Tibial nerve (tissue), 4 donors: ENCODE measurements around the gene ZNF502. TPM values are rescaled to one million over a fixed set of nuclear protein-coding genes. Genes with fewer than 3 reads are reported as not detected.

ENCODE experiments used
- DNase-seq, 2 donors: peaks; one replicate each; pipeline ENCODE4 v3.0.0-alpha.2; 2019; ENCODE audit warnings: low spot score in 2 of 2
- H3K27ac ChIP-seq, 4 donors: fragments of 200-600 bp; sonication (generic) in 3 of 4; one replicate each; pipeline ENCODE4 v1.5.1; 2017 to 2019; ENCODE audit warnings: mild to moderate bottlenecking in 1 of 4
- H3K27me3 ChIP-seq, 2 donors: fragments of 200-600 bp; sonication (generic) in 1 of 2; one replicate each; pipeline versions ENCODE4 v1.5.1 to v1.6.0; 2017 to 2019
- H3K36me3 ChIP-seq, 3 donors: fragments of 200-600 bp; sonication (generic); one replicate each; pipeline ENCODE4 v1.5.1; 2018 to 2019
- H3K4me1 ChIP-seq, 4 donors: fragments of 200-600 bp; sonication (generic) in 3 of 4; one replicate each; pipeline ENCODE4 v1.5.1; 2017 to 2019
- H3K4me3 ChIP-seq, 4 donors: fragments of 200-600 bp; sonication (generic) in 3 of 4; one replicate each; pipeline ENCODE4 v1.5.1; 2017 to 2019; ENCODE audit warnings: mild to moderate bottlenecking in 1 of 4, moderate library complexity in 1 of 4
- H3K9me3 ChIP-seq, 4 donors: fragments of 200-600 bp; sonication (generic) in 3 of 4; one replicate each; pipeline ENCODE4 v1.5.1; 2017 to 2019
- CTCF ChIP-seq, 5 experiments: fragments of 200-600 bp in 3 of 5; fragments of 450-650 bp in 2 of 5; sonication (generic) in 3 of 5; IDR thresholded peaks; one replicate each; pipeline ENCODE4 v1.5.1; 2016 to 2019; ENCODE audit warnings: antibody characterized with exemption in 5 of 5, mild to moderate bottlenecking in 3 of 5, moderate library complexity in 2 of 5
- EP300 ChIP-seq, 2 donors: sonication (generic); formaldehyde crosslinking; IDR thresholded peaks; one replicate each; pipeline ENCODE4 v1.6.1; 2017; ENCODE audit warnings: antibody characterized with exemption in 2 of 2, mild to moderate bottlenecking in 1 of 2
- POLR2A ChIP-seq, 2 donors: fragments of 450-650 bp; IDR thresholded peaks; one replicate each; pipeline ENCODE4 v1.6.1; 2017; ENCODE audit warnings: antibody characterized with exemption in 2 of 2, mild to moderate bottlenecking in 2 of 2, moderate library complexity in 2 of 2
- WGBS, 2 donors: methylation state at CpG; one replicate each; pipeline ENCODE4 v1.1.5; 2018; 5-methylcytosine and 5-hydroxymethylcytosine counted together
- total RNA-seq, 4 donors: library from RNA; depleted of rRNA; stranded (reverse); fragments of >200 nt; gene quantifications; one replicate each; pipeline ENCODE4 v1.1.0, GENCODE V29; 2016

Gene ZNF502
- total RNA-seq, 4 donors from 2014 or later, result 3.7 to 8.1 (median 6.1) TPM

GRCh38 chr3:44674211-44674610, 38.2 kb upstream of the ZNF502 start:
- H3K9me3 ChIP-seq, result peaks cover 0 to 77% (median 2%) of the 10 kb centered on the region in 4 donors
- WGBS, 2 donors, result 63 to 66% methylated on average over 2 of the region's 2 CpGs
- TF ChIP-seq POLR2A (IDR thresholded peaks at IDR 0.05) (no peak), EP300 (IDR thresholded peaks at IDR 0.05) (no peak), CTCF (IDR thresholded peaks at IDR 0.05) (no peak)
- DNase-seq, result no peak
- no peaks in the 10 kb centered on the region for H3K4me1 ChIP-seq
- peaks cover 0 to 18% (median 0%) of the 10 kb centered on the region in 3 donors for H3K36me3 ChIP-seq
- H3K4me3 ChIP-seq, result no peak overlapping the region
- no peak overlapping the region for H3K27ac ChIP-seq
- no peaks in the 10 kb centered on the region for H3K27me3 ChIP-seq

- 95 to 98% methylated on average over 5 of the region's 5 CpGs for WGBS, 2 donors
- H3K4me3 ChIP-seq, result no peak overlapping the region
- H3K27me3 ChIP-seq, result no peaks in the 10 kb centered on the region
- peaks cover 0 to 83% (median 8%) of the 10 kb centered on the region in 4 donors for H3K9me3 ChIP-seq
- no peak overlapping the region for H3K27ac ChIP-seq
- peaks cover 0 to 39% (median 0%) of the 10 kb centered on the region in 3 donors for H3K36me3 ChIP-seq
- no peaks in the 10 kb centered on the region for H3K4me1 ChIP-seq
- TF ChIP-seq POLR2A (IDR thresholded peaks at IDR 0.05), result no peak
- no peak for TF ChIP-seq CTCF (IDR thresholded peaks at IDR 0.05)
- no peak for TF ChIP-seq EP300 (IDR thresholded peaks at IDR 0.05)
- DNase-seq, result no peak
Measured at GRCh38 chr3:44678480-44679116, 33.9 kb upstream of the ZNF502 start.

GRCh38 chr3:44680921-44681455, 31.5 kb upstream of the ZNF502 start:
- no peak for TF ChIP-seq POLR2A (IDR thresholded peaks at IDR 0.05)
- Histone ChIP-seq H3K27me3 (no peaks in the 10 kb centered on the region), H3K9me3 (peaks cover 0 to 75% (median 8%) of the 10 kb centered on the region in 4 donors), H3K27ac (no peak overlapping the region), H3K36me3 (peaks cover 0 to 50% (median 0%) of the 10 kb centered on the region in 3 donors), H3K4me3 (no peak overlapping the region), H3K4me1 (peaks cover 0 to 14% (median 0%) of the 10 kb centered on the region in 4 donors)
- DNase-seq, result no peak
- 95 to 98% methylated on average over 4 of the region's 4 CpGs for WGBS, 2 donors

- 96 to 97% methylated on average over 2 of the region's 2 CpGs for WGBS, 2 donors
- no peak for DNase-seq
- Histone ChIP-seq H3K4me3 (no peak overlapping the region), H3K9me3 (peaks cover 0 to 62% (median 8%) of the 10 kb centered on the region in 4 donors), H3K27me3 (no peaks in the 10 kb centered on the region), H3K36me3 (peaks cover 0 to 50% (median 0%) of the 10 kb centered on the region in 3 donors), H3K27ac (no peak overlapping the region), H3K4me1 (peaks cover 0 to 15% (median 0%) of the 10 kb centered on the region in 4 donors)
- no peak for TF ChIP-seq POLR2A (IDR thresholded peaks at IDR 0.05)
Measured at GRCh38 chr3:44682182-44682896, 30.1 kb upstream of the ZNF502 start.

GRCh38 chr3:44685128-44685800, 27.2 kb upstream of the ZNF502 start:
- H3K27ac ChIP-seq, result peak overlapping the region in 1 of 4 donors; percentile 53
- H3K27me3 ChIP-seq, result peaks cover 0 to 12% of the 10 kb centered on the region in 2 donors
- peak; percentile 16 to 31 for DNase-seq
- TF ChIP-seq POLR2A (IDR thresholded peaks at IDR 0.05) (no peak), EP300 (IDR thresholded peaks at IDR 0.05) (no peak), CTCF (IDR thresholded peaks at IDR 0.05) (no peak)
- WGBS, 2 donors, result 1 to 2% methylated on average over 37 to 48 of the region's 48 CpGs
- H3K4me1 ChIP-seq, result peaks cover 0 to 15% (median 0%) of the 10 kb centered on the region in 4 donors
- peak overlapping the region; percentile 49 to 69 (median 62) for H3K4me3 ChIP-seq
- H3K36me3 ChIP-seq, result peaks cover 0 to 42% (median 0%) of the 10 kb centered on the region in 3 donors
- peaks cover 0 to 38% (median 5%) of the 10 kb centered on the region in 4 donors for H3K9me3 ChIP-seq
